OCI-LY1 (cell line): ENCODE results near the gene ACAD10.
"Not testable (repeated sequence)": the region's sequence is repeated elsewhere in the genome, so short reads cannot be mapped to it uniquely, and the experiment has no call there.

Experiments used
- H2AFZ ChIP-seq: fragments of 200-600 bp; sonication (generic), shearing (Covaris generic); 2 replicates; pipeline ENCODE4 v1.6.0; 2014; ENCODE audit warnings: antibody characterized with exemption, mild to moderate bottlenecking, low read length
- H3F3A ChIP-seq: fragments of 200-600 bp; sonication (generic), shearing (Covaris generic); 2 replicates; pipeline ENCODE4 v1.6.0; 2014; ENCODE audit warnings: mild to moderate bottlenecking, antibody characterized with exemption, low read length, moderate library complexity; ENCODE audit not compliant: insufficient read depth
- H3K27ac ChIP-seq: fragments of 200-600 bp; sonication (generic); 2 replicates; pipeline ENCODE4 v1.5.1; 2014; ENCODE audit warnings: low read length, mixed run types, mild to moderate bottlenecking, low read depth; ENCODE audit not compliant: poor library complexity, severe bottlenecking
- H3K27me3 ChIP-seq: fragments of 200-600 bp; sonication (generic); 2 replicates; pipeline ENCODE4 v1.6.0; 2014; ENCODE audit warnings: antibody characterized with exemption, mild to moderate bottlenecking, low read length, moderate library complexity; ENCODE audit not compliant: insufficient read depth
- H3K36me3 ChIP-seq: fragments of 200-600 bp; sonication (generic); 2 replicates; pipeline ENCODE4 v1.6.1; 2014; ENCODE audit warnings: mild to moderate bottlenecking, antibody characterized with exemption, low read length, moderate library complexity, mixed read lengths; ENCODE audit not compliant: insufficient read depth
- H3K4me1 ChIP-seq: fragments of 200-600 bp; sonication (generic); 2 replicates; pipeline ENCODE4 v1.5.1; 2014; ENCODE audit warnings: mild to moderate bottlenecking, low read length, moderate library complexity; ENCODE audit not compliant: insufficient read depth, severe bottlenecking
- H3K4me2 ChIP-seq: fragments of 200-600 bp; sonication (generic), shearing (Covaris generic); 2 replicates; pipeline ENCODE4 v1.6.1; 2014; ENCODE audit warnings: low read length
- H3K4me3 ChIP-seq: fragments of 200-600 bp; sonication (generic); 2 replicates; pipeline ENCODE4 v1.5.1; 2014; ENCODE audit warnings: low read length, low read depth, mild to moderate bottlenecking, mixed read lengths; ENCODE audit not compliant: poor library complexity, severe bottlenecking
- H3K79me2 ChIP-seq: fragments of 200-600 bp; shearing (Covaris generic); 2 replicates; pipeline ENCODE4 v1.6.1; 2016; ENCODE audit warnings: mixed run types, low read length, mixed read lengths; ENCODE audit not compliant: insufficient read depth
- H3K9ac ChIP-seq: fragments of 200-600 bp; sonication (generic), shearing (Covaris generic); 2 replicates; pipeline ENCODE4 v1.6.1; 2014; ENCODE audit warnings: mild to moderate bottlenecking, low read length, mixed read lengths
- H3K9me2 ChIP-seq: fragments of 200-600 bp; sonication (generic), shearing (Covaris generic); 2 replicates; pipeline ENCODE4 v1.6.1; 2014; ENCODE audit warnings: low read depth, mild to moderate bottlenecking, low read length, mixed read lengths
- H3K9me3 ChIP-seq: fragments of 200-600 bp; shearing (Covaris generic); 2 replicates; pipeline ENCODE4 v1.6.1; 2014; ENCODE audit warnings: low read length, mixed read lengths
- H4K20me1 ChIP-seq: fragments of 200-600 bp; sonication (generic), shearing (Covaris generic); 2 replicates; pipeline ENCODE4 v1.6.0; 2016; ENCODE audit warnings: mild to moderate bottlenecking, low read length; ENCODE audit not compliant: insufficient read depth
- CTCF ChIP-seq: fragments of 200-600 bp; sonication (generic), shearing (Covaris generic); IDR thresholded peaks from 2 replicates; pipeline ENCODE4 v1.5.1; 2017; ENCODE audit warnings: mild to moderate bottlenecking, antibody characterized with exemption, low read length, moderate library complexity, mixed read lengths
- EZH2 ChIP-seq: fragments of 200-600 bp; sonication (generic), shearing (Covaris generic); IDR thresholded peaks from 2 replicates; pipeline ENCODE4 v1.8.0; 2017; ENCODE audit warnings: borderline replicate concordance, mixed run types, mild to moderate bottlenecking, antibody characterized with exemption, low read length, moderate library complexity, mixed read lengths

Gene ACAD10

GRCh38 chr12:111677186-111677585 is 8.7 kb upstream of the ACAD10 start:
- no peaks in the 10 kb centered on the region for H3K9me2 ChIP-seq
- H3K36me3 ChIP-seq: peaks cover 45% of the 10 kb centered on the region
- no peaks in the 10 kb centered on the region for H3K4me1 ChIP-seq
- no peaks in the 10 kb centered on the region for H4K20me1 ChIP-seq
- no peaks in the 10 kb centered on the region for H3K79me2 ChIP-seq
- no peak overlapping the region for H2AFZ ChIP-seq
- TF ChIP-seq EZH2: no peak
- TF ChIP-seq CTCF: no peak
- H3F3A ChIP-seq: no peaks in the 10 kb centered on the region
- H3K9ac ChIP-seq: no peak overlapping the region
- H3K27ac ChIP-seq: no peak overlapping the region
- H3K4me2 ChIP-seq: no peak overlapping the region
- no peaks in the 10 kb centered on the region for H3K9me3 ChIP-seq
- H3K4me3 ChIP-seq: no peak overlapping the region
- no peaks in the 10 kb centered on the region for H3K27me3 ChIP-seq

- peaks cover 12% of the 10 kb centered on the region for H3K79me2 ChIP-seq
- H3K36me3 ChIP-seq: peaks cover 23% of the 10 kb centered on the region
- H3K4me1 ChIP-seq: peaks cover 21% of the 10 kb centered on the region
- H2AFZ ChIP-seq, H3K27ac ChIP-seq, H3K9me2 ChIP-seq, H3K27me3 ChIP-seq, H4K20me1 ChIP-seq, H3K9me3 ChIP-seq, H3F3A ChIP-seq: not testable (repeated sequence)
- H3K9ac ChIP-seq: peak overlapping the region; percentile 99
- peak overlapping the region; percentile 99 for H3K4me3 ChIP-seq
- peak overlapping the region; percentile 97 for H3K4me2 ChIP-seq
Measured at GRCh38 chr12:111684485-111685198, 1.2 kb upstream of the ACAD10 start.

- TF ChIP-seq EZH2 (no peak), CTCF (no peak)
- Histone ChIP-seq H3K9ac (peak overlapping the region; percentile 99), H3K4me3 (peak overlapping the region; percentile 99), H2AFZ (no peak overlapping the region), H3K9me2 (no peaks in the 10 kb centered on the region), H3K79me2 (peaks cover 12% of the 10 kb centered on the region), H3K4me2 (peak overlapping the region; percentile 97), H3K27me3 (no peaks in the 10 kb centered on the region), H3K36me3 (peaks cover 21% of the 10 kb centered on the region), H3K27ac (no peak overlapping the region), H3K4me1 (peaks cover 21% of the 10 kb centered on the region), H3K9me3 (no peaks in the 10 kb centered on the region), H3F3A (no peaks in the 10 kb centered on the region), H4K20me1 (no peaks in the 10 kb centered on the region)
Measured at GRCh38 chr12:111685322-111685810, 487 bp upstream of the ACAD10 start.
